ENCODE results near the gene STIM2.
A peak's percentile ranks its signal among the peaks of the same experiment; 100 is the strongest.
"Not testable (repeated sequence)": the region's sequence is repeated elsewhere in the genome, so short reads cannot be mapped to it uniquely, and the experiment has no call there.

STIM2 gene

DNA sequence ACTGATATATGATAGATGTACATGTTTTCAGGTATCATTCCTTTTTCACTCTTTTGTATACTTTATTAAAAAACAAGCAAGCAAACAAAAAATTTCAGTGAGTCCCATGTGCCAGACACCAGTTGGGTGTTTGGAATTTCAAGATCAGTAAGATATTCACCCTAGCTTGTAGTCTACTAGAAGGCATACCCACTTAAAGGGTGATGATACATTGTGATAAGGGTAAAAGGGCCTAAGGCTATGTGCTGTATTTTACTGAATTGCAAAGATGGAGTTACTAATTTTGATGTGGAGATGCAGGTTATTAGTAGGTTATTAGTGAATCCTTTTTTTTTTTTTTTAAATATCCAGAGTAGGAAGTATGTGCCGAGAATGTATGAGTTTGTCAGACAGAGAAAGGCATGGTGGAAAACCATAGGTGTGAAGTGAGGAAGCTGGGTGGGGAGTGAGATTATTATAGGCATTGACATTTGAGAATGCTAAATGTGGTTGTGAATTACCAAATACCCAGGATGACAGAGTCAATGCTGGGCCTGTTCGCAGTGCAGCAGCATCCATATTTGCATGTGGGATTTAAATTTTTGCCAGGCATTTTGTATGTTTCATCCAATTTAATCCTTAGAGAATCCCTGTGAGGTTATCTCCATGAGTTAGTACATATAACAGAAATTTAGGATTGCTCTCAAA lies 10.1 kb downstream of the STIM2 start:
- no peak for DNase-seq (ENCODE audit: low spot score)

DNA sequence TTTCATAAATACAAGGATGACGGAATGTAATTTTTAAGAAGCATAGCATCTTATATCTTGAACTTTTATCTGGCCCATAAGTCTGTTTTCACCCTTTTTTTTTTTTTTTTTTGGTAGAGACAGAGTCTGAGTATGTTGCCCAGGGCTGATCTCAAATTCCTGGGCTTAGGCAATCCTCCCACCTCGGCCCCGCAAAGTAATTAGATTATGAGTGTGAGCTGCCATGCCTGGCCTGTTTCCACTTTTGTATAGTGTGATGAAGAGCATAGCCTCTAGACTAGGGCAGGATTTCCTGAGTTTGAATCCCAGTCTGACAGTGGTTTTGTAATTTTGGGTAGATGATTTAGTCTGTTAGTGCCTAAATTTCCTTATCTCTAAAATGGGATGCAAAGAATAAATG lies 11.0 kb downstream of the STIM2 start:
- peak; percentile 45 for DNase-seq (ENCODE audit: low spot score)

DNA sequence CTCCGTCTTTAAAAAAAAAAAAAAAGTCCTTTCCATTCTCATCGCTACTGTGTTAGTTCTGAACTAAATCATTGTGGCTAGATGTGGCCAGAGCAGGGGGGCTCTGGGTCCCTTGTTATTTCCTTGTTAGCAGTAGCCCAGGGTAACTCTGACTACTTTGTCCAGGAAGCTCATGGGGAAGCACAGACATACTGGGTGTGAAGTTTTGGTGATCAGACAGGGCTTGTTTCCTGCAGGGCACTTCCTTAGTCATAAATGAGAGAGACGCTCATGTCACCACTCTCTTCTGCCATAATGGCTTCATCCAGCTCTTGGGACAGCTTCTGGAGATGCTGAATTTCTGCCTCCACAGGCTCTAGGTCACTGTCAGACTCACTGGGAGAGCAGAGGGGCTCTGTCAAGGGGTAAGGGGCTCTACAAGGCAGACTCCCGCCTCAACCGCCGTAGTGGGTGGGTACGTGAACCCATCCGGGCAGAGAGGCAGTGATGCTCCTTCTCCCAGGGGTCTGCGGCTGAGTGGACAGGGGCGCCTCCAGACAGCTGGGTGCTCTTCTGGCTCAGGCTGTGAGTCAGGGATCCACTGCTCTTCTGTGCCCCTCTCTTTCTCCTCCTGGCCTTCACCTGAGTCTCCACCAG lies 12.9 kb downstream of the STIM2 start:
- DNase-seq (ENCODE audit: low spot score) = no peak

DNA sequence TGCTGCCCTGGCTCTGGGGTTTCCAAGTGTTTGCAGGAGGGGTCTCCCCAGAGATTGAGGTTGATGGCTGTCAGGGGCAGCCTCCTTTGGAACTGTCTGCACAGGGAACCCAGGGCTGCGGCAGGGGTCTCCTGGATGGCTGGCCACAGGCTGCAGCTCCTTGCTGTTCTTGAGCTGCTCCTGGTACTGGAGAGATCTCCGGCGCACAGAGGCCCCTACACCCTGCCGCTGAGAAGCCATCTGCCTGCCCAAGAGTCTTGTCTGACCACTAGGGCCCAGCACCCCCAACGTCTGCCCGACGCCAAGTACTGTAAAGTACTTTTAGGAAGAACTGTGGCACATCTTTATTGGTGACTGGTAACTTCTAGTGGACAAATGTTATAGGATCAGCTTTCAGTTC lies 13.5 kb downstream of the STIM2 start:
- DNase-seq (ENCODE audit: low spot score) = no peak

DNA sequence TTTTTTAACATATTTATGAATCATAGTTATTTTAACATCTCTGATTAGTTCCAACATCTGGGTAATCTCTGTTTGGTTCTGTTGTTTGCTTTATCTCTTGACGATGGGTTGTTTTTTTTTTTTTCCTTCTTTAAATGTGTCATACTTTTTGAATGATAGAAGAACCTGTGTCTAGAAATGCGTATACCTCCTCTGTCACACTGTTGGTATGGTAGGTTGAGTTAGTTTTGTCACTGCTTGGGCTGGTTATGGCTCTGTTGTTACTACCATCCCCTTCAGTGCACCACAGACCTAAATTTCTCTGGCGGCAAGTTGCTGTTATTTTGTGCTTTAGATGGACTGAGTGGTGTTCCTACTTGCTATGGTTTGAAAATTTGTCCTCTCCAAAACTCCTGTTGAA lies 16.8 kb downstream of the STIM2 start:
- no peak for DNase-seq (ENCODE audit: low spot score)

DNA sequence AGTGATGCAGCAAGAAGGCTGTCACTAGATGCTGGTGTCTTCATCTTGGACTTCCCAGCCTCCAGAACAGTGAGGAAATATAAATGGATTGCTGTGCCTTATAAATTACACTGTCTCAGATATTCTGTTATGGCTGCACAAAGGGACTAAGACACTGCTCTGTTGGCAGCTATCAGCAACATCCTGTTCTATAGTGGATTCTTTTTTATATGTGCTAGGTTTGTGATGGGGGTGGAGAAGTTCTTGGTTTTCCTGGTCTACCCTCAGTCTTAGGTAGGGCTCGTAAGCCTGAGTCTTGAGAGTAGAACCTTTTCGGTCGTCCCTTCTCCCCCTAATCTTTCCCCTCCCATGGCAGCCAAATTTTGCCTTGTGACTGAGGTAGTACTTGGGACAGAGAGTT lies 17.3 kb downstream of the STIM2 start:
- no peak for DNase-seq (ENCODE audit: low spot score)

DNA sequence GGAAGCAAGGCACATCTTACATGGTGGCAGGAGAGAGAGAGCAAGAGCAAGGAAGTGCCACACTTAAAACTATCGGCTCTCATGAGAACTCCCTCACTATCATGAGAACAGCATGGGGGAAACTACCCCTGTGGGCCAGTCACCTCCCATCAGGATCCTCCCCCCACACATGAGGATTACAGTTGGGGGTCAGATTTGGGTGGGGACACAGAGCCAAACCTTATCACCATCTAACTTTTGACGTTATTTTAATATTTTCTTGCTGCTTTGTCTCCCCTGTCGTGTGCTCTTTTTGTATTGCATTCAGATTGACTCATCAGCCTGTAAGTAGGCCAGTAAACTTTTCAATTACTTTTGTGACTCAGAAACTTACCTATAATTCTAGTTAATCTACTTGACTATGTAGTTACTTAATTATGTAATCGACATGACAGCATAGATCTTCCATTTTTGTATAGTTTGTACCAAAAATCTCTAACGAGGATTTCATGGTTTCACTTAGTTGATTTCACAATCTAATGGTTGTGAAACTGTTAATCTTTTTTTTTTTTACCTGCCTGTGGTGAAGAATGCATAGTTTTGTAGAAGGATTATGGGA lies 18.3 kb downstream of the STIM2 start:
- no peak for DNase-seq (ENCODE audit: low spot score)

DNA sequence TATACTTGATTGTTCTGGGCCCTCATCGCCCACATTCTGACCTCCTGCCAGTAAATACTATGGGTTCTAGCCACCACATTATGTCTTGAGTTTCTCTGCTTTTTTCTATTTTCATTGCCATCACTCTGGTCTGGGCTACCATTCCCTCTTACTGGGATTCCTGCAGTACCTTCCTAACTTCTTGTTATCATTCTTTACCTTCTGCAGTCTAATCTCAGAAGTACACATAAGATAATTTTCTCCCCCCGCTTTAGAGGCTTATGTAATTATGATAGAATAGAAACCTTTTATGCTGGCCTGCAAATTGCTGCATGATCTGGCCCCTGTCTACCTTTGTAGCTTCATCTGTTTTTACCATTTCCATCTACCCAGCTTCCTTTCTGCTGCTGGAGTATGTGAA lies 19.2 kb downstream of the STIM2 start:
- no peak for DNase-seq (ENCODE audit: low spot score)

DNA sequence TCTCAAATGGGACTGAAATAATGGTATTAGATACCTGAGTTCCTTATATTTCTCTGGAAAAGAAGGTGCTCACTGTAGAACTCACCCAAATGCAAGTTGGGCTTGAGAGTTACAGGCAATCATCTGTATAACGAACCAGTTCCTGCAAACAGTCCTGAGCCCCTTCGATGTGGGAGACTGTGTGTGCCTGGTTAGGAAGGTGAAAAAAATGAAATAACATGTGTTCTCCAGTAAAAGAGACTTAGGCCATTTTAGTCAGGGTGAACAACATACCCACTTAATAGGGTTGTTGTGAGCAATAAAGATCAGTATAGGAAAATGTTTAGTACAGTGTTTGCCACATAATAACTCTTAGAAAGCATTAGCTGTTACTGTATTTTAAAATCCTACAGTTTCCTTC lies 23.4 kb downstream of the STIM2 start:
- no peak for DNase-seq (ENCODE audit: low spot score)

DNA sequence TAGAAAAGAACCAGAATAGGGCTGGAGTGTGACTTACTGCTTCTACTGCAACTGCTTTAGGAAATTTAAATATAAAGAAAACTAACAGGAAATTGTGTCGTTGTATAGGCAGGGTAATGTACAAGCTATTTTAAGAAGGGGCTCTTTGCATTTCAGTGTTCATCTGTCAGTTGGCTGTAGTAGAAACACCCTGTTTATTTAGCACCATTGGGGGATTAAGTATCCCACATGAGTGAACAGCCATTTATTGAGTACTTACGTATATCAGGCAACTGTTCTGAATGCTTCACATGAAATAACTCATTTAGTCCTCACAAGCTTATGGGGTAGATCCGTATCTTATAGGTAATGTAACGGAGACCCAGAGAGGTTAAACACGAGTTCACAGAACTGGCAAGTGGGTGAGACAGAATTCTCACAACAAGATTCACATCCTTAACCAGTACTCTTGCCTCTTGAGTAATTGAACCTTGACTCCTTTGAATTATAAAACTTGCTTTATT lies 23.9 kb downstream of the STIM2 start:
- no peak for DNase-seq (ENCODE audit: low spot score)

DNA sequence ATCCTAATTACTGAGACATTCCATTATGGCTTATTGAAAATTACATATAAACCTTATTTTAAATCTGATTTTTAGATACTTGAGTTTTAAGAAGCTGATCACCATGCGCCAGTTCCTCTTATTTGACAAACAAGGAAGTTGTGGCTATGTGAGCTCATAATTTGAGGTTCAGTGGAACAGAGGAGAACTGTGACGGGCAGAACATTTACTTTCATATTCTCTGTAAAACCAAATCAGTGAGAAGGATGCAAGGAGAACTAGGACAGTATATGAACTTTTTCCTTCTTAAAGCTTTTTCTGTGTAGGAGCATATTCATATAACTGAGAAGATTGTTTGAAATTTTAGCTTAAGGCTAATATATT lies 25.3 kb downstream of the STIM2 start:
- DNase-seq (ENCODE audit: low spot score) = no peak

DNA sequence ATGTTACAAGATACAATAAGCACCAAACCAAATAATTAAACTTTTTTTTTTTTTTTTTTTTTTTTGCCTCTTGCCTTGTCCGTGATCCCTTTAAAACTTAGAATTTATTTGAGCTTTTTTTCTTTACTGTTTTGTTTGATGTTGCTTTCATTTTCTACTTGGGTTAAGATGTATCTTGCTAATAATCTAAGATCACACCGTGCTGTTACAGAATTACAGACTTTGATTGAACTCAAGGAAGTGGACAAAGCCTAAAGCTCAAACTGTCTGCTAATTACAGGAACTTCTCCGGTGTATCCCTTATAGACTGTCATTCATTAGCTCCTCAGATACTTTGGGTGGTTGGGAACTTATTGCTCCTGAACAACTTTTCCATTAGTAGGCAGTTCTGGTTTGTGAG lies 26.5 kb downstream of the STIM2 start:
- no peak for DNase-seq (ENCODE audit: low spot score)

DNA sequence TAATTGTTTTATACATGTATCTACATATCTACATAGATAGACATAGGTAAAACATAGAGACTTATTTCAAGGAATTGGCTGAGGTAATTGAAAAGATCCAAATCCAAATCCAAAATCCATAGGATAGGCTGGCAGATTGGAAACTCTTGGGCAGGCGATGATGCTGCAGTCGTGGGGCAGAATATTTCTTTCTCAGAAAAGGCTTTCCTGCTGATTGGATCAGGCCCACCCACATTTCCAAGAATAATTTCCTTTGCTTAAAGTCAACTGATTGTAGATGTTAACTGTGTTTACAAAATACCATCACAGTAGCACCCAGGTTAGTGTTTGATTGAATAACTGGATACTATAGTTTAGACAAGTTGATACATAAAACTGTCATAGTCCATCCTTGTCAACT lies 27.2 kb downstream of the STIM2 start:
- no peak for DNase-seq (ENCODE audit: low spot score)

DNA sequence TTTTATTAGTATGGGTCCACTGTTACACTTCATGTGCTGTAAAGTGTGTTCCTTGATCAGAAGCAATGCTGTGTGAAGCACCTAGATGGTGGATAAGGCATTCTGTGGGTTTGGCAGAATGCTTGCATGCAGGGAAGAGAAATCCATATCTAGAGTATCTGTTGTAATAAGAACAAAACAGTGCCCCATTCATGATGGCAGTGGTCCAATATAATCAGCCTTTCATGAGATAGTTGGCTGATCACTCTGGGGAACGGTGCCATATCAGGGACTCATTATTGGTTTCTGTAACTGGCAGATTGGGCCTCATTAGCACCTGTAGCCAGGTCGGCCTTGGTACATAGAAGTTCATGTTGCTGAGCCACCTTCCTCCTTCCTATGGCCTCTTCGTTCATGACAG lies 28.7 kb downstream of the STIM2 start:
- no peak for DNase-seq (ENCODE audit: low spot score)

DNA sequence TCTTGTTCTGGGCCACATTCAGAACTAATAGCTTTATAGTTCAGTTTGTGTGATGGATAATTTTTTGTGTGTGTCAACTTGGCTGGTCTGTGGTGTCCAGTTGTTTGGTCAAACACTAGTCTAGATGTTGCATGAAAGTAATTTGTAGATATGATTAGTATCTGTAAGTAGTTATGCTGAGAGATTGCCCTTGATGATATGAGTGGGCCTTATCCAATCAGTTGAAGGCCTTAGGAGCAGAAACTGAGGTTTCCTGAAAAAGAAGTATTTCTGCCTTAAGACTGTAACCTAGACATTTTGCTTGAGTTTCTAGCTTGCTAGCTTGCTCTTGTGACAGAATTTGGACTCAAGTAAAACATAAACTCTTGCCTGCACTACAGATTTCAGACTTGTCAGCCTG lies 30.4 kb downstream of the STIM2 start:
- DNase-seq (ENCODE audit: low spot score) = no peak

DNA sequence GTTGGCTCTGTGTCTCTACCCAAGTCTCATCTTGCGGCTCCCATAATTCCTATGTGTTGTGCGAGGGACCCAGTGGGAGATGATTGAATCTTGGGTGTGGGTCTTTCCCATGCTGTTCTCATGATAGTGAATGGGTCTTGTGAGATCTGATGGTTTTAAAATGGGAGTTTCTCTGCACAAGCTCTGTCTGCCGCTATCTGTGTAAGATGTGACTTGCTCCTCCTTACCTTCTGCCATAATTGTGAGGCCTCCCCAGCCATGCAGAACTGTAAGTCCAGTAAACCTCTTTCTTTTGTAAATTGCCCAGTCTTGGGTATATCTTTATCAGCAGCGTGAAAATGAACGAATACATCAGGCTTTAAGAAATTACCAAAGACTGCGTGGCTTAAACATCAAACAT lies 31.2 kb downstream of the STIM2 start:
- DNase-seq (ENCODE audit: low spot score) = no peak

DNA sequence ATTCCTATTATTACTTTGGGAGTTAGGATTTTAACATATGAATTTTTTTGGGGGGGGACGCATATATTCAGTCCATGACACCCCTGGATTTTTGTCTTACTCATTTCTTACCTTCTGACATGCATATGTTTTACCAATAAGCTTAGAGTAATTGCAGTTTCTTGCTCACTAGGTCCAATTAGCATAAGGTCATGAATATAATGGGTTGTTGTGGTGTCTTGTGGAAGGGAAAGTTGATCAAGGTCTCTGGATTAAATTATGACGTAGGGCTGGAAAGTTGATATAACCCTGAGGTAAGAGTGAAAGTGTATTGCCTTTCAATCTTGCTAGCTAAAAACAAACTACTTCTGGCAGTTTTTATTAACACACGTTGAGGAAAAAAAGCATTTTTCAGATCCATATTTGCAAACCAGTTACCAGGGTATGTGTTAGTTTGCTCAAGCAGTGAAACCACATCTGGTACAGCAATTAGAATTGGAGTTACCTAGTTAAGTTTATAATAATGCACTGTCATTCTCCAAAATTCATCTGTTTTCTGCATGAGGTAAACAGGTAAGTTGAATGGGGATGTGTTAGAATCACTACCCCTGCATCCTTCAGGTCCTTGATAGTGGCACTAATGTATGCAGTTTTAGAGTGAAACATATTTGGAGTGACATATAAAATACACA lies 32.0 kb downstream of the STIM2 start:
- DNase-seq (ENCODE audit: low spot score) = no peak

DNA sequence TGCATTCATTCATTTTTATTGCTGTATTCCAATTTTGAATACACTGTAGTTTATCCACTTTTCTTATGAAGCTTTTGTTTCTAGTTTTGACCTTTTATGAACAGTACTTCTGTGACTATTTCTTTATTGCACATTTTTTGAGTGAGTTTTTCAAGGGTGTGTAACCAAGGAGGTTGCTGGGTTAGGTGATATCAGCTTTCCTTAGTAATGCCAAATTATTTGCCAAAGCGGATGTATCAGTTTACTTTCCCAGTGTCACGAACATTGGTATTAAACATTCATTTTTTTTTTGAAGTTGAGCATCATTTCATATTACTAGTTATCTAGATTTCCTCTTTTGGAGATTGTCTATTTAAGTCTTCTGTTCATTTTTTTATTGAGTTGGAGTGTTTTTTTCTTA lies 32.9 kb downstream of the STIM2 start:
- no peak for DNase-seq (ENCODE audit: low spot score)

DNA sequence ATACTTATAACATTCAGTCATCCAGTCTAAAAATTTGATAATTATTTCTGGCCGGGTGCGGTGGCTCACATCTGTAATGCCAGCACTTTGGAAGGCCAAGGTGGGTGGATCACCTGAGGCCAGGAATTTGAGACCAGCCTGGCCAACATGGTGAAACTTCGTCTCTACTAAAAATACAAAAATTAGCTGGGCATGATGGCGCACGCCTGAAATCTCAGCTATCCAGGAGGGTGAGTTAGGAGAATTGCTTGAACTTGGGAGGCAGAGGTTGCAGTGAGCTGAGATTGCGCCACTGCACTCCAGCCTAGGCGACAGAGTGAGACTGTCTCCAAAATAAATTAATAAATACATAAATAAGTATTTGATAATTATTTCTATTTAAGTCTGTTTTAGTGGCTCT lies 34.2 kb downstream of the STIM2 start:
- not testable (repeated sequence) for DNase-seq (ENCODE audit: low spot score)

DNA sequence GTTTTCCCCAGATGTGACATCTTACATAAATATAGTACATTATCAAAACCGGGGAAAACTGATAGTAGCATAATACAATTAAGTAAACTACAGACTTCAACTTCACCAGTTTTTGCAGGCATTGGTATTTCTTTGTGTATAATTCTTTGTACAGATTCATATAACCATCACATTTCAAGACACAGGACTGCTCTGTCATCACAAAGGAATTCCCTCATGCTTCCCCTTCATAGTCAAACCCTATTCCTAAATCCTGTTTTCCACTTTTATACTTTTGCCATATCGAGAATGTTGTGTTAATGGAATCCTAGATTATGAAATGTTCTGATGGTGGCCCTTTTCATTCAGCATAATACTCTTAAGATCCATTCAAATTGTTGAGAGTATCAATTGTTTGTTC lies 36.0 kb downstream of the STIM2 start:
- no peak for DNase-seq (ENCODE audit: low spot score)

DNA sequence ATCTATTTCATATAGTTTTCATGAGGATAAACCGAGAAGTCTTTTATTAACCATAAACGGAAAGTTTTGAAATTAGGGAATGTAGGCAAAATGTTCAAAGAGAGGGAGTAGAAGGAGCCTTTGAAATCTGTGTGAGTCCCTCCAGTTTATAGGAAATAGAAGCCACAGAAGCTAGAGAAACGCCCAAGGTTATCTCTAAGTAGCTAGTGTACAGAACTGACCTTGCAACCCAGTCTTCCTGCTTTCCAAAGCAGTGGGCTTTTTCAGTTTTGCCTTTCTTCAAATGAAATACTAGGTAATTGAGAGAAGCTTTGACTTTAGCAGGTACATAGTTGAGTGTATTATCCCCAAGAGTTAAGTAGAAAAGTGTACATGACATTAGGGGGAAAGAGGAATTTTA lies 39.4 kb downstream of the STIM2 start:
- no peak for DNase-seq (ENCODE audit: low spot score)

DNA sequence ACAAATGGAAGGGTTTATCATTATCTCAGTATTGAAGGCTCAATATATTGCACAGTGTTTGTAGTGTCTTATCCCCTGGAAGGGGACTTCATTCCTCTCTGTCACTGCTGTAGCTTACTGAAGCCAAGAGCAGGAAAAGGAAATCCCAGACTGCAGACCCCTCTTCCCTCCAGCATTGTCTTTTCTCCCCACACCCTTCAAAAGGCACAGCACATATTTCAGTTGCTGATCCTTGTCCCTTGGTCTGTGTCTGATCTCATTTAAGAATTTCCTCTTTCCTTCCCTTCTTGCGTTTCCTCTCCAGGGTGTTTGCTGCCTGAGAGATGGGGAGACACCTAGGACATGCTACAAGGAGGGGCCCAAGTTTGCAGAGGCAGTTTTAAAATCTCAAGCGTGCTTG lies 40.1 kb downstream of the STIM2 start:
- DNase-seq (ENCODE audit: low spot score) = no peak

DNA sequence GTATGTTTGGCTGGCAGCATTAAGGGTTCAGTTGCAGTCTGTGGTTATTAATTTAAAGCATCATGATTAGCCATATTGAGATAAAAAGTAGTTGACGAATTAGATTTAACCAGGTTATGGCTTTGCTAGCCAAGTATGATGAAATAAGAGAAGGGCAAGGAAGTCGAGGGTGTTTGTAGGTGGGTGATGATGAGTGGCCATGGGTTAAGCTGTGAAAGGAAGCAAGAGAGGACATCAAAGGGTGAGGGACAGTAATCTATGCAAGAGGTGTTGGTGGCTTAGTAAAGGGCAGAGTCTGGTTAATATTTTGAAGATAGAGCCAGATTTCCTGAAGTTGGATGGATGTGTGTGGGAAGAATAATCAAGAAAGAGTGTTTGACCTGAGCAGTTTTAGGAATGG lies 44.5 kb downstream of the STIM2 start:
- DNase-seq (ENCODE audit: low spot score) = no peak
